ENCODE results near the gene CLEC4G.

DNA sequence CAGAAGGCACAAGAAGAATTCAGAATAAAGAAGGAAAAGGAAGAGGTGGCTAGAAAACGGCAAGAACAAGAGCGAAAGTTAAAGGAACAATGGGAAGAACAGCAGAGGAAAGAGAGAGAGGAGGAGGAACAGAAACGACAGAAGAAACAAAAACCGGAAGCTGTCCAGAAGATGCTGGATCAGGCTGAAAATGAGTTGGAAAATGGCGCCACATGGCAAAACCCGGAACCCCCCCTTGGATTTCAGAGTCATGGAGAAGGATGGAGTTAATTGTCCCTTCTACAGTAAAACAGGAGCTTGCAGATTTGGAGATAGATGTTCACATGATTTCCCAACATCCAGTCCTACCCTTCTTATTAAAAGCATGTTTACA lies 8.8 kb upstream of the CLEC4G start:
- no peak for TF ChIP-seq EZH2 (optimal IDR thresholded peaks at IDR 0.05; ENCODE audit: low read depth, low read length)
- TF ChIP-seq, protein P1, sequence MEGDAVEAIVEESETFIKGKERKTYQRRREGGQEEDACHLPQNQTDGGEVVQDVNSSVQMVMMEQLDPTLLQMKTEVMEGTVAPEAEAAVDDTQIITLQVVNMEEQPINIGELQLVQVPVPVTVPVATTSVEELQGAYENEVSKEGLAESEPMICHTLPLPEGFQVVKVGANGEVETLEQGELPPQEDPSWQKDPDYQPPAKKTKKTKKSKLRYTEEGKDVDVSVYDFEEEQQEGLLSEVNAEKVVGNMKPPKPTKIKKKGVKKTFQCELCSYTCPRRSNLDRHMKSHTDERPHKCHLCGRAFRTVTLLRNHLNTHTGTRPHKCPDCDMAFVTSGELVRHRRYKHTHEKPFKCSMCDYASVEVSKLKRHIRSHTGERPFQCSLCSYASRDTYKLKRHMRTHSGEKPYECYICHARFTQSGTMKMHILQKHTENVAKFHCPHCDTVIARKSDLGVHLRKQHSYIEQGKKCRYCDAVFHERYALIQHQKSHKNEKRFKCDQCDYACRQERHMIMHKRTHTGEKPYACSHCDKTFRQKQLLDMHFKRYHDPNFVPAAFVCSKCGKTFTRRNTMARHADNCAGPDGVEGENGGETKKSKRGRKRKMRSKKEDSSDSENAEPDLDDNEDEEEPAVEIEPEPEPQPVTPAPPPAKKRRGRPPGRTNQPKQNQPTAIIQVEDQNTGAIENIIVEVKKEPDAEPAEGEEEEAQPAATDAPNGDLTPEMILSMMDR (IDR thresholded peaks at IDR 0.05; ENCODE audit: low read length) = no peak
